Measurements from ENCODE around the gene PCF11.

GRCh38 chr11:83119216-83119615 lies 37.7 kb upstream of the PCF11 start:
- TF ChIP-seq POLR2A (IDR thresholded peaks at IDR 0.05; ENCODE audit: low read length) (no peak), KDM5A (IDR thresholded peaks at IDR 0.05) (no peak), CTCF (IDR thresholded peaks at IDR 0.05) (no peak), HEYL (CRISPR knock-in tag; IDR thresholded peaks at IDR 0.05) (no peak), EP300 (IDR thresholded peaks at IDR 0.05) (no peak), ZFP36 (IDR thresholded peaks at IDR 0.05; ENCODE audit: borderline replicate concordance, partially characterized antibody) (no peak), USF2 (IDR thresholded peaks at IDR 0.05) (no peak), BCL3 (IDR thresholded peaks at IDR 0.05) (no peak), SMC3 (IDR thresholded peaks at IDR 0.05) (no peak), RFX5 (IDR thresholded peaks at IDR 0.05) (no peak), MAFK (IDR thresholded peaks at IDR 0.05; ENCODE audit: partially characterized antibody) (no peak), POLR2AphosphoS2 (conservative IDR thresholded peaks at IDR 0.05; ENCODE audit: low read length) (no peak), PBX3 (IDR thresholded peaks at IDR 0.05) (no peak), PHF8 (IDR thresholded peaks at IDR 0.05; ENCODE audit: borderline replicate concordance, low read depth) (no peak)
